CD4-positive, alpha-beta T cell (primary cell): ENCODE results near the gene CFAP298. TPM values are rescaled to one million over a fixed set of nuclear protein-coding genes. Genes with fewer than 3 reads are reported as not detected.

Experiments used
- ATAC-seq: fragments of 200-7000 bp; cut with Tn5 transposase; one replicate; pipeline ENCODE4 v1.10.0; 2022; ENCODE audit warnings: mild to moderate bottlenecking; ENCODE audit not compliant: poor library complexity
- CTCF ChIA-PET: fragments of 350-600 bp; sonication (Branson Sonifier 250); formaldehyde crosslinking; loops from one replicate; lab custom pipeline; 2021; ENCODE audit warnings: antibody characterized with exemption, inconsistent platforms; lab: Charles Lee
- POLR2A ChIA-PET: fragments of 350-600 bp; sonication (Branson Sonifier 250); formaldehyde crosslinking; loops from one replicate; lab custom pipeline; 2021; ENCODE audit warnings: antibody characterized with exemption, inconsistent platforms; lab: Charles Lee
- DNase-seq, 14 experiments: peaks; one replicate each; pipeline ENCODE4 v3.0.0-alpha.2; 2013 to 2020; ENCODE audit warnings: mixed read lengths in 2 of 14
- H3K27ac ChIP-seq, 2 donors: one replicate each; pipeline versions ENCODE4 v1.5.1 to v1.7.0; 2013; ENCODE audit warnings: low read length in 2 of 2, low read depth in 1 of 2, mild to moderate bottlenecking in 1 of 2
- H3K27me3 ChIP-seq, 2 experiments: 1 replicate in 1 of 2; 2 replicates in 1 of 2; pipeline versions ENCODE4 v1.6.1 to v1.7.0; 2013; ENCODE audit warnings: low read length in 2 of 2, control low read depth in 1 of 2, mild to moderate bottlenecking in 1 of 2, moderate library complexity in 1 of 2; ENCODE audit not compliant: insufficient read depth in 2 of 2, control insufficient read depth in 1 of 2
- H3K36me3 ChIP-seq: one replicate; pipeline ENCODE4 v1.6.1; 2013; ENCODE audit warnings: low read length, control low read depth; ENCODE audit not compliant: insufficient read depth
- H3K4me1 ChIP-seq: one replicate; pipeline ENCODE4 v1.6.1; 2013; ENCODE audit warnings: low read length, control low read depth; ENCODE audit not compliant: insufficient read depth
- H3K4me3 ChIP-seq: one replicate; pipeline ENCODE4 v1.5.1; 2013; ENCODE audit warnings: mild to moderate bottlenecking, low read length, moderate library complexity
- H3K9me3 ChIP-seq, 2 experiments: 1 replicate in 1 of 2; 2 replicates in 1 of 2; pipeline versions ENCODE4 v1.6.1 to v1.7.0; 2013; ENCODE audit warnings: low read length in 2 of 2, mild to moderate bottlenecking in 2 of 2, control low read depth in 1 of 2, moderate library complexity in 1 of 2; ENCODE audit not compliant: control insufficient read depth in 1 of 2, insufficient read depth in 1 of 2
- H3K27ac Mint-ChIP-seq: one replicate; pipeline ENCODE4 v1.8.0; 2020; ENCODE audit warnings: mixed read lengths
- H3K27me3 Mint-ChIP-seq: one replicate; pipeline ENCODE4 v1.8.0; 2021; ENCODE audit warnings: mixed read lengths
- H3K36me3 Mint-ChIP-seq: one replicate; pipeline ENCODE4 v1.8.0; 2021; ENCODE audit warnings: low read depth, mixed read lengths
- H3K4me1 Mint-ChIP-seq: one replicate; pipeline ENCODE4 v1.8.0; 2021; ENCODE audit warnings: low read depth, mixed read lengths
- H3K4me3 Mint-ChIP-seq: one replicate; pipeline ENCODE4 v1.8.0; 2020; ENCODE audit warnings: mild to moderate bottlenecking, mixed read lengths
- H3K9me3 Mint-ChIP-seq: one replicate; pipeline ENCODE4 v1.8.0; 2020; ENCODE audit warnings: mixed read lengths
- intact Hi-C, 2 experiments: fragments of 100-400 bp; cut with DNase I in 1 of 2; cut with micrococcal nuclease in 1 of 2; formaldehyde crosslinking; loops; one replicate each; pipeline versions ENCODE4 v1.15.1 to v1.9.0; 2023 to 2025; cut with DNase I, micrococcal nuclease
- total RNA-seq, 174 experiments: library from RNA in 2 of 174; stranded (reverse) in 2 of 174; gene quantifications; one replicate each; pipeline ENCODE4 v1.2.3 and lab custom pipeline; 2021 to 2026
- TF ChIP-seq, protein P1 (sequence below): fragments of 200-600 bp; IDR thresholded peaks from one replicate; pipeline ENCODE4 v1.8.0; 2022; ENCODE audit warnings: antibody characterized with exemption, mild to moderate bottlenecking

The CFAP298 gene
- total RNA-seq, 2 experiments from 2014 or later = 7.6 to 9.4 TPM

DNA sequence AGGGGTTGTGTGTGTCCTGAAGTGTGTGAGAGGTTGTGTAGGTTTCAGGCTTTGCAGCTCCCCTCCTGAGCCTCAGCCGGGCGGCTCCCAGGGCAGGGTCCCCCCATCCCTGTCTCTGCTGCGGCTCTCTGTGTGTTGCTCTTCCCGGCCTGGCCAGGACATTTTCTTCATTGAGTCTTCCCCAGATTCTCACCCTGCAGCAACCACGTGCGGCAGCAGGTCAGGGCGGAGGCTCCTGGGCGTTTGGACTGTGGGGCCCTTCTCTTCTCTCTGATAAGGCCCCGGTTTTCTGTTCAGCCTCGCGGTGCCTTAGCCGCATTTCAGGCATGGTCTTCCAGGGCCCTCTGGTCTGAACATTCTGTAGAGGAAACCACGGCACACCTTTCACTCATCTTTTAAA, 25.1 kb downstream of the CFAP298 start:
- Histone ChIP-seq H3K4me3 (no peak overlapping the region), H3K27ac (no peak overlapping the region), H3K27me3 (no peaks in the 10 kb centered on the region), H3K36me3 (no peaks in the 10 kb centered on the region), H3K9me3 (peaks cover 0 to 5% of the 10 kb centered on the region in 2 experiments), H3K4me1 (no peaks in the 10 kb centered on the region)
- H3K27me3 Mint-ChIP-seq = no peaks in the 10 kb centered on the region
- POLR2A ChIA-PET = no interaction called here
- H3K4me1 Mint-ChIP-seq = no peaks in the 10 kb centered on the region
- H3K36me3 Mint-ChIP-seq = no peaks in the 10 kb centered on the region
- ATAC-seq (no peak), DNase-seq (no peak)
- TF ChIP-seq, protein P1, sequence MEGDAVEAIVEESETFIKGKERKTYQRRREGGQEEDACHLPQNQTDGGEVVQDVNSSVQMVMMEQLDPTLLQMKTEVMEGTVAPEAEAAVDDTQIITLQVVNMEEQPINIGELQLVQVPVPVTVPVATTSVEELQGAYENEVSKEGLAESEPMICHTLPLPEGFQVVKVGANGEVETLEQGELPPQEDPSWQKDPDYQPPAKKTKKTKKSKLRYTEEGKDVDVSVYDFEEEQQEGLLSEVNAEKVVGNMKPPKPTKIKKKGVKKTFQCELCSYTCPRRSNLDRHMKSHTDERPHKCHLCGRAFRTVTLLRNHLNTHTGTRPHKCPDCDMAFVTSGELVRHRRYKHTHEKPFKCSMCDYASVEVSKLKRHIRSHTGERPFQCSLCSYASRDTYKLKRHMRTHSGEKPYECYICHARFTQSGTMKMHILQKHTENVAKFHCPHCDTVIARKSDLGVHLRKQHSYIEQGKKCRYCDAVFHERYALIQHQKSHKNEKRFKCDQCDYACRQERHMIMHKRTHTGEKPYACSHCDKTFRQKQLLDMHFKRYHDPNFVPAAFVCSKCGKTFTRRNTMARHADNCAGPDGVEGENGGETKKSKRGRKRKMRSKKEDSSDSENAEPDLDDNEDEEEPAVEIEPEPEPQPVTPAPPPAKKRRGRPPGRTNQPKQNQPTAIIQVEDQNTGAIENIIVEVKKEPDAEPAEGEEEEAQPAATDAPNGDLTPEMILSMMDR = no peak
- no peaks in the 10 kb centered on the region for H3K9me3 Mint-ChIP-seq
- no peak overlapping the region for H3K4me3 Mint-ChIP-seq
- intact Hi-C loops = no loop called here
- no peak overlapping the region for H3K27ac Mint-ChIP-seq
- CTCF ChIA-PET = no interaction called here

DNA sequence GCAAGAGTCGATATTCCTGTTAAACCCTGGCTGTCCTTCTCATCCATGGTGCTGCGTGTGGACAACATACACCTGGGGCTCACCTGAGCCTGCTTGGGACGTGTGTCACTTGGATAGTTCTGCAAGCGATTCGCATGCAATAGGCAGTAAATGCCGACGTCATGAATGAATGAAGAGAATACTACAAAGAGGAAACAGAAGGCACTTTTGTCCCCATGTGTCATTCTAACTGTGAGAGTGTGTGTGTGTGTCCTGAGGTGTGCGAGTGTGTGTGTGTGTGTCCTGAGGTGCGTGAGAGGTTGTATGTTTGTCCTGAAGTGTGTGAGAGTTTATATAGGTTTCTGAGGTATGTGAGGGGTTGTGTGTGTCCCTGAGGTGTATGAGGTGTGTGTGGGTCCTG, 26.2 kb downstream of the CFAP298 start:
- Mint-ChIP-seq H3K4me1 (no peaks in the 10 kb centered on the region), H3K9me3 (no peaks in the 10 kb centered on the region)
- no peak for ATAC-seq

DNA sequence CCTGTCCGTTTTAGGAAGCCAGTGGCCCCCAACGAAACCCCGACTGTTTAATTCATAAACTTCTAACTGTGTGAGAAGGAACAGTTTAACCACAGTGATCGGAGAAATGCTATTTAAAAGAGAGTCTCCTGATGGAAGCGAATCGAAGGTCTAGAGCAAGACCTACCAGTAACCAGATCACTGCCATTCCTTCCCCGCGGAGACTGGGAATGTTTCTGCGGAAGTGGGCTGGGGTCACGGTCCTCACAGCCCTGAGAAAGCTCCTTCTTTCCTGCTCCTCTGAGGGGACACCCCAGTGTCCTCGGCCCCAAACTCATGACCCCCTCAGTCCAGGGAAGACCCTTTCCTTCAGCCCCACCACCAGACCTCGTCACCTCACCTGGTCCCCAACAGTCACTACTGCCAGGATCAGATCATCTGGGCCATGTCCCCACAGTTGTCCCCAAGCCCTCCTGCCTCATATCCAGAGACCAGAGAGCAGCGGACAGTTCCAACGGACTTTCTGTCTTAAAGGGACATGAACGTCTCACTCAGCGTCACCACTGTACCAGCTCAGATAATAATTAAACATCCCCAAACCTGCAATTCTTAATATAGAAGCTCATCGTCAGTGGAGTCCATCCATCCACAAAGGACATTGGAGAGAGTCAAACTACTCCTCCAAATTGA, 27.0 kb downstream of the CFAP298 start, which contains the start of gene TCP10L:
TSS of gene TCP10L (minus strand) at position 482 of the 669 bp plus-strand sequence. CDS start 1,219 bp downstream, outside the sequence.
- H3K27ac Mint-ChIP-seq = no peak within 1 kb of the TSS

More for the DNA sequence above, 26.2 kb downstream of the CFAP298 start:
- intact Hi-C loops = no loop called here
- H3K36me3 ChIP-seq = no peaks in the 10 kb centered on the region
- Mint-ChIP-seq H3K27me3 (no peaks in the 10 kb centered on the region), H3K4me3 (no peak overlapping the region), H3K36me3 (no peaks in the 10 kb centered on the region), H3K27ac (no peak overlapping the region)
- H3K4me1 ChIP-seq = no peaks in the 10 kb centered on the region
- H3K4me3 ChIP-seq = no peak overlapping the region
- ChIA-PET CTCF (no interaction called here), POLR2A (no interaction called here)
- no peaks in the 10 kb centered on the region for H3K27me3 ChIP-seq
- TF ChIP-seq, protein P1 = no peak
- H3K27ac ChIP-seq = no peak overlapping the region
- H3K9me3 ChIP-seq = peaks cover 0 to 5% of the 10 kb centered on the region in 2 experiments
- DNase-seq = no peak

More for the DNA sequence above, 27.0 kb downstream of the CFAP298 start, which contains the start of gene TCP10L:
- ChIA-PET POLR2A (no interaction called here), CTCF (no interaction called here)
- no peaks in the 10 kb centered on the region for H3K4me1 ChIP-seq
- H3K4me3 Mint-ChIP-seq = no peak within 1 kb of the TSS
- H3K36me3 ChIP-seq = no peaks in the 10 kb centered on the region
- no peaks in the 10 kb centered on the region for H3K27me3 Mint-ChIP-seq
- no peaks in the 10 kb centered on the region for H3K27me3 ChIP-seq
- TF ChIP-seq, protein P1 = no peak
- no peak within 1 kb of the TSS for H3K27ac ChIP-seq
- no peaks in the 10 kb centered on the region for H3K36me3 Mint-ChIP-seq
- ATAC-seq (no peak), DNase-seq (no peak)
- no peaks in the 10 kb centered on the region for H3K9me3 Mint-ChIP-seq
- H3K9me3 ChIP-seq = peaks cover 0 to 5% of the 10 kb centered on the region in 2 experiments
- H3K4me1 Mint-ChIP-seq = no peaks in the 10 kb centered on the region
- no peak within 1 kb of the TSS for H3K4me3 ChIP-seq
- intact Hi-C loops = no loop called here
